WERI-Rb-1 (cell line): Measurements from ENCODE around the gene RNU1-2.
"Not testable (repeated sequence)": the region's sequence is repeated elsewhere in the genome, so short reads cannot be mapped to it uniquely, and the experiment has no call there.

Experiments
- DNase-seq: peaks from one replicate; pipeline ENCODE4 v3.0.0-alpha.2; 2020
- H3K27ac ChIP-seq: fragments of 250-450 bp; sonication (Bioruptor Pico); 2 replicates; pipeline ENCODE4 v1.5.1; 2020; ENCODE audit warnings: mild to moderate bottlenecking, moderate library complexity
- H3K27me3 ChIP-seq: fragments of 250-450 bp; sonication (Bioruptor Pico); 2 replicates; pipeline ENCODE4 v1.5.1; 2021; ENCODE audit warnings: mild to moderate bottlenecking, low read depth, moderate library complexity; ENCODE audit not compliant: insufficient read depth, severe bottlenecking
- H3K36me3 ChIP-seq: fragments of 250-450 bp; sonication (Bioruptor Pico); 2 replicates; pipeline ENCODE4 v1.5.1; 2020; ENCODE audit warnings: mild to moderate bottlenecking, moderate library complexity
- H3K4me3 ChIP-seq: 2 replicates; pipeline ENCODE4 v1.5.1; 2011; ENCODE audit warnings: low read depth, mild to moderate bottlenecking, control low read depth, low read length
- H3K9me3 ChIP-seq: fragments of 250-450 bp; sonication (Bioruptor Pico); 2 replicates; pipeline ENCODE4 v1.5.1; 2021; ENCODE audit warnings: mild to moderate bottlenecking, moderate library complexity; ENCODE audit not compliant: severe bottlenecking
- TF ChIP-seq, protein P1 (sequence below): IDR thresholded peaks from 2 replicates; pipeline ENCODE4 v1.5.1; 2011; ENCODE audit warnings: low read depth, mild to moderate bottlenecking, control low read depth, inconsistent platforms, low read length

RNU1-2 gene

DNA sequence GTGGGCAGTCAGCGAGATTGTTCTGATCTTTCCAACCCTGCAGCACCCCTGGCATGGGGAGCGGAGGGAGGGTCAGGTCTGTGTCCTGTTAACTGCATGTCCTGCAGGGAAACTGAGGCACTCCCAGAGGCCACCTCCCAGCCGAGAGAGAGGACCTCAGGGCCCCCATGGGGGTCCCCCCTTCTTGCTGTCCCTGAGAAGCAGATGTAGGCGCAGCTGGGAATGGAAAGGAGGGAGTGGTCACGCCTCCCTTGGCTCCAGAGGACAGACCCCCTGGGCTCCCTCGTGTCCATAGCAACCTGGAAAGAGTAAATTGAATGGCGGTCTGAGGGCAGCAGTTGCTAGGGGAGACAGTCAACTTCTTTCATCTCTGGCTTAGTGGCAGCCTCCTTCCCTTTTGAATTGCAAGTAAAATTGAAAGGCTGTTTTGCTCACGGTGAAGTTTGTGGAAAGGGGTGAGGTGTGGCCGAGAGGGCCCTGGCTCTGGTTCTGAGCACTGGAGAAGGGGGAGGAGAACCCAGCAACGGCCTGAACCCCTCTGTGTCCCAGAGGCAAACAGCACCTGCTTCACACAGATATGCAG lies 30.8 kb downstream of the RNU1-2 start:
- Histone ChIP-seq H3K9me3 (no peaks in the 10 kb centered on the region), H3K27me3 (no peaks in the 10 kb centered on the region), H3K4me3 (no peak overlapping the region), H3K36me3 (peaks cover 33% of the 10 kb centered on the region), H3K27ac (no peak overlapping the region)
- no peak for DNase-seq
- TF ChIP-seq, protein P1, sequence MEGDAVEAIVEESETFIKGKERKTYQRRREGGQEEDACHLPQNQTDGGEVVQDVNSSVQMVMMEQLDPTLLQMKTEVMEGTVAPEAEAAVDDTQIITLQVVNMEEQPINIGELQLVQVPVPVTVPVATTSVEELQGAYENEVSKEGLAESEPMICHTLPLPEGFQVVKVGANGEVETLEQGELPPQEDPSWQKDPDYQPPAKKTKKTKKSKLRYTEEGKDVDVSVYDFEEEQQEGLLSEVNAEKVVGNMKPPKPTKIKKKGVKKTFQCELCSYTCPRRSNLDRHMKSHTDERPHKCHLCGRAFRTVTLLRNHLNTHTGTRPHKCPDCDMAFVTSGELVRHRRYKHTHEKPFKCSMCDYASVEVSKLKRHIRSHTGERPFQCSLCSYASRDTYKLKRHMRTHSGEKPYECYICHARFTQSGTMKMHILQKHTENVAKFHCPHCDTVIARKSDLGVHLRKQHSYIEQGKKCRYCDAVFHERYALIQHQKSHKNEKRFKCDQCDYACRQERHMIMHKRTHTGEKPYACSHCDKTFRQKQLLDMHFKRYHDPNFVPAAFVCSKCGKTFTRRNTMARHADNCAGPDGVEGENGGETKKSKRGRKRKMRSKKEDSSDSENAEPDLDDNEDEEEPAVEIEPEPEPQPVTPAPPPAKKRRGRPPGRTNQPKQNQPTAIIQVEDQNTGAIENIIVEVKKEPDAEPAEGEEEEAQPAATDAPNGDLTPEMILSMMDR = no peak

DNA sequence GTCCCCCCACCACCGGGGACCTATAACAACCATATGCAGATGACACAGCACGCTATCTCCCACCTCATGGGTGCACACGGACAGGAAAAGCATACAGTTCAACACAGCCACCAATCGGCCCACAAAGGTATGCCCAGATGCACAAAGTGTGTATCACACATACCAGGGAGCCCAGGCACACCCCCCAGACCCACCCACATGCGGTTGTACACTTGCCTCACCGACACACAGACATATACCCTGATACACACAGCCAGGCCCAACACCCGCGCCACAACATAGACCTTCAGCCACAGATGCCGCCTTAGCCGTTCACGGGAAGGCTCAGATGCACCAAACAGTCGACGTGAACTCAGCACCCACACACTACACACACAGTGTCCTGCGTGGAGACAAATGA lies 31.5 kb downstream of the RNU1-2 start:
- TF ChIP-seq, protein P1 = no peak
- H3K4me3 ChIP-seq = no peak overlapping the region

DNA sequence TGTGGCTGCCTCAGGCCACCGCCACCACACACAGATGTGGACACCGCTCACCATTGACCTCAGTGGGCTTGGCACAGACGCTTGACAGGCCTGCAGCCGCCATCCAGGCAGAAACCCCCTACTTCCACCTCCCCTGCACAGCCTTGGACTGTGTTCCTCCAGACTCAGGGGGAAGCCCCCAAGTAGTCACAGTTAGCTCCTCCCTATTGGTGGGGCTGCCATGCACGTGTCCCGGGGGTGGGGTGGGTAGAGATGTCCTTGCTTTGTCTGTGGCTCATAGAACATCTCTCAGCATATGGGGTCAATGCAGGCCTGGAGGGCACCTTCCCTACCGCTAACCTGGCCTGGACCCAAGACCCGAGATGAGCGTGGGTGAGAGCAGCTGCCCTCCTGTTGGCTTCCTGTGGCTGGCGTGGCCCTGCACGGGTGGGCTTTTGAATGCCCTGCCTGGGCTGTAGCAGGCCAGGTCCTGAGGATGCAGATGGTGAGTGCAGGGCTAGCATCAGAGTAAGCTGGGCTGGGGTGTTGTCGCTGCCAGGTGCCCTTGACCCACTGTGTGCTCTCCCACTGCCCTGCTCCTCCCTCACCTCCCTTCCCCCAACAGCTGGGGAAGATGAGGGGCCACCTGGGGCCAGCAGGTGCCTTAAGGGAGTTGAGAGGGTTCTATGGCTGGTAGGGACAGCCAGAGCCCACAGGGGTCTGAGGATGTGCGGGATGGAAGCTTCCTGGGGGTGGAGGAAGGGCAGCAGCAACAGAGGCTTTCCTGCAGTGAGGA lies 32.1 kb downstream of the RNU1-2 start:
- Histone ChIP-seq H3K4me3 (no peak overlapping the region), H3K27me3 (no peaks in the 10 kb centered on the region), H3K36me3 (peaks cover 42% of the 10 kb centered on the region), H3K27ac (no peak overlapping the region), H3K9me3 (no peaks in the 10 kb centered on the region)
- DNase-seq = no peak
- TF ChIP-seq, protein P1 = no peak

More for the DNA sequence above, 31.5 kb downstream of the RNU1-2 start:
- Histone ChIP-seq H3K27ac (no peak overlapping the region), H3K36me3 (peaks cover 39% of the 10 kb centered on the region), H3K9me3 (no peaks in the 10 kb centered on the region), H3K27me3 (no peaks in the 10 kb centered on the region)
- DNase-seq = no peak

DNA sequence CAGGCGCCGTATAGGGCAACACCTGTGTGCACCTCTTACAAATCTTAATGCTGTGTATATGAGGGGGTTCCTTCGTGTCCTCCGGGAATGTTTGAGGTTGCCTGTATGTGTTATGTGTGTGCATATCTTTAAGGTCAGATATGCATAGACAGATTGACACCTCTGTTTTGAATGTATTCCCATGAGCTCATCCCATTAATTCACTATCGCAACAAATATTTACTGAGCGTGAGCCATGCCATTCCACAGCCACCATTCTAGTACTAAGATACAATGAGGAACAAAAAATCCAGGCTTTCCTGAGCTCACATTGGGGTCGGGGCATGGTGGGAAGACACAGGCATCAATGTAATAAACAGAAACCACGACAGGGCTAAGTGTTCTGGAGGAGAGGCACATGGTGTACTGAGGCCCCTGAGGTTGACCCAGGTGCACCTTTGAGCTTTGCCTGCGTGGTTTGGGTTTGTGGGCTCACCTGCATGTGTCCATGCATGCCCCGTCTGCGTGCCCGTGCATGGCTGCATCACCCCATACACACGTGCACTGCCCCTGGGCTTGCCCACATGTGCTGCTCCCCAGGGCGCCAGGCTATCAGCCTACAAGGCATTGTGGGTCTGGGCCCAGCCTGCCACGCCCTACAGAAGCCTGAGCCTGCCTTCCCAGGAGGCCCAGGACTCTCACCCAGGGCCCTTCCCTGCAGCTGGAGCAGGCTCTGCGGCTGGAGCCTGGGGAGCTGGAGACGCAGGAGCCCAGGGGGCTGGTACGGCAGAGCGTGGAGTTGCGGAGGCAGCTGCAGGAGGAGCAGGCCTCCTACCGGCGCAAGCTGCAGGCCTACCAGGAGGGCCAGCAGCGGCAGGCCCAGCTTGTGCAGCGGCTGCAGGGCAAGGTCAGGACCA lies 33.6 kb downstream of the RNU1-2 start:
- DNase-seq, H3K4me3 ChIP-seq, H3K27me3 ChIP-seq, H3K9me3 ChIP-seq, H3K27ac ChIP-seq: not testable (repeated sequence)
- H3K36me3 ChIP-seq = peaks cover 48% of the 10 kb centered on the region

DNA sequence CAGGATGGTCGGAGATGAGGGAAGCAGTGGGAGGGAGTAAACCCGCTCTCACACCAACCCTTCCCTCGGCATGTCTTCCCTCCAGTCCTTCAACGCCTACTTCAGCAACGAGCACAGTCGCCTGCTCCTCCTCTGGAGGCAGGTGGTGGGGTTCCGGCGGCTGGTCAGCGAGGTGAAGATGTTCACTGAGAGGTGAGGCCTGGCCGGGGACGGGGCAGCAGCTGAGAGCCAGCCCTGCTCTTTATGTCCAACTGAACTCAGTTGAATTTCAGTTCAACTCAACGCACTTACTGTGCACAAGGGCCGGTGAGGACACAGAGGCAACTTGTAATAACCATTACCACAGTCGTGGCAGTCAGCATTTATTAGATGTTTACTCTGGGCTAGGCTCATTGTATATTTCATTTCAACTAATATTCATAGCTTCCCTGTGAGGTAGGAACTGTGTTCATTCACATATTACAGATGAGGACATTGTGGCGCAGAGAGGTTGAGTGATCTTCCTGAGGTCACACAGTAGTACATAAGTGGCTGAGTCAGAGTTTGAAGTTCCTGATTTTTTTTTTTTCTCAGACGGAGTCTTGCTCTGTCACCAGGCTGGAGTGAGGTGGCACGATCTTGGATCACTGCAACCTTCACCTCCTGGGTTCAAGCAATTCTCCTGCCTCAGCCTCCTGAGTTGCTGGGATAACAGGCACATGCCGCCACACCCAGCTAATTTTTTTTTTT lies 35.6 kb downstream of the RNU1-2 start:
- not testable (repeated sequence) for H3K27me3 ChIP-seq, H3K27ac ChIP-seq, DNase-seq, H3K9me3 ChIP-seq, H3K4me3 ChIP-seq
- H3K36me3 ChIP-seq = peaks cover 55% of the 10 kb centered on the region

DNA sequence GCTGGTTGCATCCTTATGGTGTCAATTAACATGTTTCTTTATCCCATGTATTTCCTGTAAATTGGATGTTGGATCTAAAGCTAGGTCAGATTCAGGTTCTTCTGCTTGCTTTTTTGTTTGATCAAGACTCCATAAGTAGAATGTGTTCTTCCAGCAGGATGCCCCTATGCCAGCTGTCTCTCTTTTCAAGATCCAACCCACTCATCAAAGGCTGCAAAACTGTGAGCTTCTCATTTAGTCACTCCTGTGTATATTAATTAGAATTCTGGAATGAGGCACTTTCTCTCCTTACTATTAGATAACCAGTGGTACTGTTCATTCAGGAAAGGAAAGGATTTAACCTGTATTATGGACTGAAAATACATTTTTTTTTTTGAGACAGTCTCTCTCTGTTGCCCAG lies 38.2 kb downstream of the RNU1-2 start:
- peaks cover 48% of the 10 kb centered on the region for H3K36me3 ChIP-seq
- DNase-seq = not testable (repeated sequence)

DNA sequence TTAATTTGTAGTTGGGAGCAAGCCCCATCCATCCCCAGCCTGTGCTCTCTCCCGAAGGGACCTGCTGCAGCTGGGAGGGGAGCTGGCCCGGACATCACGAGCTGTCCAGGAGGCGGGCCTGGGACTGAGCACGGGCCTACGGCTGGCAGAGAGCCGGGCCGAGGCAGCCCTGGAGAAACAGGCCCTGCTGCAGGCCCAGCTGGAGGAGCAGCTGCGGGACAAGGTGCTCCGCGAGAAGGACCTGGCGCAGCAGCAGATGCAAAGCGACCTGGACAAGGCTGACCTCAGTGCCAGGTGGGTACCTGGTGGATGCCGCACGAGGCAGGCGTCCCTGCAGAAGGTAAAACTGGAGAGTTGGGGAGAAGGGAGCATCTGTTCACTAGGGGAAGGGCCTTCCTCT lies 40.8 kb downstream of the RNU1-2 start:
- not testable (repeated sequence) for H3K27ac ChIP-seq, H3K9me3 ChIP-seq, H3K4me3 ChIP-seq, H3K27me3 ChIP-seq, DNase-seq
- peaks cover 57% of the 10 kb centered on the region for H3K36me3 ChIP-seq

More for the DNA sequence above, 38.2 kb downstream of the RNU1-2 start:
- not testable (repeated sequence) for H3K4me3 ChIP-seq, H3K27ac ChIP-seq, H3K27me3 ChIP-seq, H3K9me3 ChIP-seq
